Measurements from ENCODE around the gene ANKRD55. TPM values are rescaled to one million over a fixed set of nuclear protein-coding genes. Genes with fewer than 3 reads are reported as not detected.
A peak's percentile ranks its signal among the peaks of the same experiment; 100 is the strongest.

ANKRD55 gene
- total and polyA plus RNA-seq, 9 of the 15 experiments (the other 6 are each of a cell fraction or from before 2014, with no cell fraction given): 3.4 to 10.6 (median 6.5) TPM

GRCh38 chr5:56116599-56117141, 116.5 kb downstream of the ANKRD55 start (continued):
- TF ChIP-seq, protein P1, sequence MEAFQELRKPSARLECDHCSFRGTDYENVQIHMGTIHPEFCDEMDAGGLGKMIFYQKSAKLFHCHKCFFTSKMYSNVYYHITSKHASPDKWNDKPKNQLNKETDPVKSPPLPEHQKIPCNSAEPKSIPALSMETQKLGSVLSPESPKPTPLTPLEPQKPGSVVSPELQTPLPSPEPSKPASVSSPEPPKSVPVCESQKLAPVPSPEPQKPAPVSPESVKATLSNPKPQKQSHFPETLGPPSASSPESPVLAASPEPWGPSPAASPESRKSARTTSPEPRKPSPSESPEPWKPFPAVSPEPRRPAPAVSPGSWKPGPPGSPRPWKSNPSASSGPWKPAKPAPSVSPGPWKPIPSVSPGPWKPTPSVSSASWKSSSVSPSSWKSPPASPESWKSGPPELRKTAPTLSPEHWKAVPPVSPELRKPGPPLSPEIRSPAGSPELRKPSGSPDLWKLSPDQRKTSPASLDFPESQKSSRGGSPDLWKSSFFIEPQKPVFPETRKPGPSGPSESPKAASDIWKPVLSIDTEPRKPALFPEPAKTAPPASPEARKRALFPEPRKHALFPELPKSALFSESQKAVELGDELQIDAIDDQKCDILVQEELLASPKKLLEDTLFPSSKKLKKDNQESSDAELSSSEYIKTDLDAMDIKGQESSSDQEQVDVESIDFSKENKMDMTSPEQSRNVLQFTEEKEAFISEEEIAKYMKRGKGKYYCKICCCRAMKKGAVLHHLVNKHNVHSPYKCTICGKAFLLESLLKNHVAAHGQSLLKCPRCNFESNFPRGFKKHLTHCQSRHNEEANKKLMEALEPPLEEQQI (IDR thresholded peaks at IDR 0.05): no peak; the same call in 1 of the 2 replicates
- TF ChIP-seq DIDO1 (tag; IDR thresholded peaks at IDR 0.05; ENCODE audit: low read depth) (no peak), RAD21 (CRISPR knock-in tag; conservative IDR thresholded peaks at IDR 0.05 in 1 of 2, IDR thresholded peaks at IDR 0.05 in 1 of 2) (no peak), CXXC5 (CRISPR knock-in tag; IDR thresholded peaks at IDR 0.05) (peak; percentile 52), E2F1 (CRISPR knock-in tag; IDR thresholded peaks at IDR 0.05) (no peak), PHF8 (IDR thresholded peaks at IDR 0.05; ENCODE audit: borderline replicate concordance, low read length) (peak; percentile 15; the same call in 1 of the 2 replicates), FOXA3 (CRISPR knock-in tag; conservative IDR thresholded peaks at IDR 0.05 in 1 of 2, IDR thresholded peaks at IDR 0.05 in 1 of 2) (no peak), ERF (CRISPR knock-in tag; IDR thresholded peaks at IDR 0.05) (no peak), NR2C1 (IDR thresholded peaks at IDR 0.05) (peak; percentile 82), NR2C1 (tag; IDR thresholded peaks at IDR 0.05) (peak; percentile 85), MEF2D (tag; conservative IDR thresholded peaks at IDR 0.05; ENCODE audit: low read depth) (0 out of 2 replicates have a peak, but pooled peaks have one; percentile 31), ARID1B (IDR thresholded peaks at IDR 0.05) (peak; percentile 9; the same call in 1 of the 2 replicates), FOXK2 (conservative IDR thresholded peaks at IDR 0.05 in 1 of 2, IDR thresholded peaks at IDR 0.05 in 1 of 2; ENCODE audit: low read depth in 2 of 2) (no peak), HNRNPL (IDR thresholded peaks at IDR 0.05; ENCODE audit: low read depth, low read length) (no peak), RBM39 (optimal IDR thresholded peaks at IDR 0.05; ENCODE audit: low read depth, low read length) (no peak), EZH2 (IDR thresholded peaks at IDR 0.05; ENCODE audit: borderline replicate concordance, low read depth, low read length) (no peak), LEF1 (IDR thresholded peaks at IDR 0.05) (peak; percentile 47; the same call in 1 of the 2 replicates), MCM3 (IDR thresholded peaks at IDR 0.05) (no peak), SRF (CRISPR knock-in tag; IDR thresholded peaks at IDR 0.05) (no peak), SMARCA4 (IDR thresholded peaks at IDR 0.05) (no peak), POLR3A (IDR thresholded peaks at IDR 0.05; ENCODE audit: borderline replicate concordance, extremely low read depth, insufficient read depth, insufficient read length) (no peak), NFE2 (IDR thresholded peaks at IDR 0.05; ENCODE audit: low read depth) (peak; percentile 59), KAT7 (CRISPR knock-in tag; IDR thresholded peaks at IDR 0.05; ENCODE audit: borderline replicate concordance) (no peak), PTBP1 (IDR thresholded peaks at IDR 0.05; ENCODE audit: low read depth, low read length) (no peak)
- TF ChIP-seq, protein P2, sequence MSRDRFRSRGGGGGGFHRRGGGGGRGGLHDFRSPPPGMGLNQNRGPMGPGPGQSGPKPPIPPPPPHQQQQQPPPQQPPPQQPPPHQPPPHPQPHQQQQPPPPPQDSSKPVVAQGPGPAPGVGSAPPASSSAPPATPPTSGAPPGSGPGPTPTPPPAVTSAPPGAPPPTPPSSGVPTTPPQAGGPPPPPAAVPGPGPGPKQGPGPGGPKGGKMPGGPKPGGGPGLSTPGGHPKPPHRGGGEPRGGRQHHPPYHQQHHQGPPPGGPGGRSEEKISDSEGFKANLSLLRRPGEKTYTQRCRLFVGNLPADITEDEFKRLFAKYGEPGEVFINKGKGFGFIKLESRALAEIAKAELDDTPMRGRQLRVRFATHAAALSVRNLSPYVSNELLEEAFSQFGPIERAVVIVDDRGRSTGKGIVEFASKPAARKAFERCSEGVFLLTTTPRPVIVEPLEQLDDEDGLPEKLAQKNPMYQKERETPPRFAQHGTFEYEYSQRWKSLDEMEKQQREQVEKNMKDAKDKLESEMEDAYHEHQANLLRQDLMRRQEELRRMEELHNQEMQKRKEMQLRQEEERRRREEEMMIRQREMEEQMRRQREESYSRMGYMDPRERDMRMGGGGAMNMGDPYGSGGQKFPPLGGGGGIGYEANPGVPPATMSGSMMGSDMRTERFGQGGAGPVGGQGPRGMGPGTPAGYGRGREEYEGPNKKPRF (IDR thresholded peaks at IDR 0.05; ENCODE audit: low read depth, low read length): no peak

All from K562 (cell line).